ENCODE measurements around the gene UGP2. TPM values are rescaled to one million over a fixed set of nuclear protein-coding genes. Genes with fewer than 3 reads are reported as not detected.

Gene UGP2
- polyA plus RNA-seq, 2 of the 4 experiments (the other 2 are of a cell fraction): 114 to 162 TPM

DNA sequence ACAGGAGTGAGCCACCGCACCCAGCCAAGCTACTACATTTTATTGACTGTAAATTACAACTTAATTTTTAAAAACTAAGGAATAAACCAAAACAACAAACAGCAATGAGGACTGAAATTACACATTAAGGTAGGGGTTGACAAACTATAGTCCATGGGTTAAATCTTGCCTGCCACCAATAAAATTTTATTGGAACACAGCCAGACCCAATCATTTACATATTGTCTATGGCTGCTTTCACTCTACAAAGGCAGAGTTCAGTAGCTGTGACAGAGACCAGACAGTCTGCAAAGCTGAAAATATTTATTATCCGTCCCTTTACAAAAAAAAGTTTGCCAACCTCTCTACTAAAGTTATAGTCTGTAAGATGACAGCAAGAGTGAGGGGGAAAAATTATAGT is 24.3 kb upstream of the UGP2 start (continued):
- TF ChIP-seq, protein P1, sequence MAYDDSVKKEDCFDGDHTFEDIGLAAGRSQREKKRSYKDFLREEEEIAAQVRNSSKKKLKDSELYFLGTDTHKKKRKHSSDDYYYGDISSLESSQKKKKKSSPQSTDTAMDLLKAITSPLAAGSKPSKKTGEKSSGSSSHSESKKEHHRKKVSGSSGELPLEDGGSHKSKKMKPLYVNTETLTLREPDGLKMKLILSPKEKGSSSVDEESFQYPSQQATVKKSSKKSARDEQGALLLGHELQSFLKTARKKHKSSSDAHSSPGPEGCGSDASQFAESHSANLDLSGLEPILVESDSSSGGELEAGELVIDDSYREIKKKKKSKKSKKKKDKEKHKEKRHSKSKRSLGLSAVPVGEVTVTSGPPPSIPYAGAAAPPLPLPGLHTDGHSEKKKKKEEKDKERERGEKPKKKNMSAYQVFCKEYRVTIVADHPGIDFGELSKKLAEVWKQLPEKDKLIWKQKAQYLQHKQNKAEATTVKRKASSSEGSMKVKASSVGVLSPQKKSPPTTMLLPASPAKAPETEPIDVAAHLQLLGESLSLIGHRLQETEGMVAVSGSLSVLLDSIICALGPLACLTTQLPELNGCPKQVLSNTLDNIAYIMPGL (CRISPR knock-in tag; IDR thresholded peaks at IDR 0.05; ENCODE audit: borderline replicate concordance): no peak
- TF ChIP-seq EP300 (IDR thresholded peaks at IDR 0.05): no peak
- no peak for TF ChIP-seq MAFK (IDR thresholded peaks at IDR 0.05; ENCODE audit: partially characterized antibody)
- no peak for TF ChIP-seq FOXS1 (CRISPR knock-in tag; IDR thresholded peaks at IDR 0.05)
- TF ChIP-seq, protein P2, sequence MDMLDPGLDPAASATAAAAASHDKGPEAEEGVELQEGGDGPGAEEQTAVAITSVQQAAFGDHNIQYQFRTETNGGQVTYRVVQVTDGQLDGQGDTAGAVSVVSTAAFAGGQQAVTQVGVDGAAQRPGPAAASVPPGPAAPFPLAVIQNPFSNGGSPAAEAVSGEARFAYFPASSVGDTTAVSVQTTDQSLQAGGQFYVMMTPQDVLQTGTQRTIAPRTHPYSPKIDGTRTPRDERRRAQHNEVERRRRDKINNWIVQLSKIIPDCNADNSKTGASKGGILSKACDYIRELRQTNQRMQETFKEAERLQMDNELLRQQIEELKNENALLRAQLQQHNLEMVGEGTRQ (IDR thresholded peaks at IDR 0.05): no peak

DNA sequence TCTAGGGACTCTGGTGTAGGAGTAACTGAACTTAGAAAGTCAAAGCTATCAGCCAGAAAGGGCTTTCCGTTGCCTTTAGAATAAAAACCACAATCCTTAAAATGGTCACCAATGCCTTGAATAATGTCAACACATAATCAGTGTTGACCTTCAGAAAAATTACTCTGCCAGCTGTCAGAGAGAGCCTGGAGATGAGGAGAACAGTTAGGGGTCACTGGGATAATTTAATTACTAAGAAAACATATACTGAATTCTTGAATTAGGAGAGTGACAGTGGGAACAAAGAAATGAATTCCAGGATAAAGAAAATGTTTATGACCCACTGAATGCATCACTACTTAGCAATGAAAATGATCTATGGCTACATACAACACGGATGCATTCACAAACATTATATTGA is 23.4 kb upstream of the UGP2 start:
- WGBS (ENCODE audit: missing lambda C conversion rate): 71% methylated on average over 2 of the region's 2 CpGs
- CTCF ChIA-PET: no interaction called here
- DNase-seq (ENCODE audit: low read depth in 1 of 2, low spot score in 1 of 2) (no peak), ATAC-seq (no peak), FAIRE-seq (no peak)
- H3K4me2 ChIP-seq: no peak overlapping the region
- TF ChIP-seq RARB (CRISPR knock-in tag; IDR thresholded peaks at IDR 0.05) (no peak), RFX5 (IDR thresholded peaks at IDR 0.05) (no peak), MAZ (IDR thresholded peaks at IDR 0.05; ENCODE audit: borderline replicate concordance, low read depth, low read length) (no peak), CBX2 (IDR thresholded peaks at IDR 0.05; ENCODE audit: borderline replicate concordance, low read depth) (no peak), RCOR1 (IDR thresholded peaks at IDR 0.05; ENCODE audit: low read depth, low read length) (no peak), RAD21 (conservative IDR thresholded peaks at IDR 0.05 in 1 of 2, IDR thresholded peaks at IDR 0.05 in 1 of 2) (no peak), BHLHE40 (IDR thresholded peaks at IDR 0.05; ENCODE audit: low read depth, low read length) (no peak), TP53 (CRISPR knock-in tag; IDR thresholded peaks at IDR 0.05) (no peak), SMC3 (IDR thresholded peaks at IDR 0.05) (no peak), FOXS1 (CRISPR knock-in tag; IDR thresholded peaks at IDR 0.05) (no peak)
- TF ChIP-seq, protein P3, sequence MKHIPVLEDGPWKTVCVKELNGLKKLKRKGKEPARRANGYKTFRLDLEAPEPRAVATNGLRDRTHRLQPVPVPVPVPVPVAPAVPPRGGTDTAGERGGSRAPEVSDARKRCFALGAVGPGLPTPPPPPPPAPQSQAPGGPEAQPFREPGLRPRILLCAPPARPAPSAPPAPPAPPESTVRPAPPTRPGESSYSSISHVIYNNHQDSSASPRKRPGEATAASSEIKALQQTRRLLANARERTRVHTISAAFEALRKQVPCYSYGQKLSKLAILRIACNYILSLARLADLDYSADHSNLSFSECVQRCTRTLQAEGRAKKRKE (CRISPR knock-in tag; IDR thresholded peaks at IDR 0.05; ENCODE audit: low read depth): no peak
- no peak overlapping the region for H3K4me3 ChIP-seq
- no peaks in the 10 kb centered on the region for H3K9me3 ChIP-seq
- no peak overlapping the region for H3K27ac ChIP-seq
- POLR2A ChIA-PET: no interaction called here
- H3K4me1 ChIP-seq: no peaks in the 10 kb centered on the region

DNA sequence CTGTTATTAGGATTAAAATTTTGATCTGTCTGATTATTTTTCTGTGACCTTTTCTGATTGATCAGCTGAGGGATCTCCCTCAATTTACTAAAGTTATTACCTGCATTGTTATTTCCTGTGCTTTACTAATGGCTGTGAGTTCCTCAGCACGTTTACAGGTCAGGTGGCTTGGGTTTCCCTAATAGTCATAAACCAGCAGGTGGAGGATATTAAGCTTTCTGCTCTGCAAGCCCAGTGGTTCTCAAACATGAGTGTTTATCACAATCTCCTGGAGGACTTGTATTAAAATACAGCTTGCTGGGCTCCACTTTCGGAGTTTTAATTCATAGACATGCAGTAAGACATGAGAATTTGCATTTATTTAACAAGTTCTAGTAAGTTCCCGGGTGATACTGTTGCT is 22.4 kb upstream of the UGP2 start:
- ChIA-PET CTCF (interaction anchor here (0.7 to 1.0 kb wide), 2 partner anchors 22 to 30 kb away, joined by 3 to 4 read pairs; partner anchors contain the start of gene UGP2), POLR2A (no interaction called here)
- TF ChIP-seq HOXB5 (CRISPR knock-in tag; IDR thresholded peaks at IDR 0.05) (no peak), CBX2 (IDR thresholded peaks at IDR 0.05; ENCODE audit: borderline replicate concordance, low read depth) (no peak), ZFP36 (IDR thresholded peaks at IDR 0.05; ENCODE audit: borderline replicate concordance, partially characterized antibody) (no peak), HDAC2 (IDR thresholded peaks at IDR 0.05) (no peak), ZNF302 (CRISPR knock-in tag; IDR thresholded peaks at IDR 0.05) (no peak), FOSL2 (IDR thresholded peaks at IDR 0.05) (no peak), FOSL2 (CRISPR knock-in tag; IDR thresholded peaks at IDR 0.05) (no peak), KDM1A (IDR thresholded peaks at IDR 0.05; ENCODE audit: low read depth) (no peak), TFCP2L1 (CRISPR knock-in tag; IDR thresholded peaks at IDR 0.05) (no peak), JUNB (IDR thresholded peaks at IDR 0.05) (no peak)
- TF ChIP-seq, protein P3 (CRISPR knock-in tag; IDR thresholded peaks at IDR 0.05; ENCODE audit: low read depth): no peak
- TF ChIP-seq, protein P4, sequence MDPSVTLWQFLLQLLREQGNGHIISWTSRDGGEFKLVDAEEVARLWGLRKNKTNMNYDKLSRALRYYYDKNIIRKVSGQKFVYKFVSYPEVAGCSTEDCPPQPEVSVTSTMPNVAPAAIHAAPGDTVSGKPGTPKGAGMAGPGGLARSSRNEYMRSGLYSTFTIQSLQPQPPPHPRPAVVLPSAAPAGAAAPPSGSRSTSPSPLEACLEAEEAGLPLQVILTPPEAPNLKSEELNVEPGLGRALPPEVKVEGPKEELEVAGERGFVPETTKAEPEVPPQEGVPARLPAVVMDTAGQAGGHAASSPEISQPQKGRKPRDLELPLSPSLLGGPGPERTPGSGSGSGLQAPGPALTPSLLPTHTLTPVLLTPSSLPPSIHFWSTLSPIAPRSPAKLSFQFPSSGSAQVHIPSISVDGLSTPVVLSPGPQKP (IDR thresholded peaks at IDR 0.05; ENCODE audit: low read depth, low read length): no peak
- TF ChIP-seq, protein P1 (CRISPR knock-in tag; IDR thresholded peaks at IDR 0.05; ENCODE audit: borderline replicate concordance): no peak
- TF ChIP-seq, protein P5, sequence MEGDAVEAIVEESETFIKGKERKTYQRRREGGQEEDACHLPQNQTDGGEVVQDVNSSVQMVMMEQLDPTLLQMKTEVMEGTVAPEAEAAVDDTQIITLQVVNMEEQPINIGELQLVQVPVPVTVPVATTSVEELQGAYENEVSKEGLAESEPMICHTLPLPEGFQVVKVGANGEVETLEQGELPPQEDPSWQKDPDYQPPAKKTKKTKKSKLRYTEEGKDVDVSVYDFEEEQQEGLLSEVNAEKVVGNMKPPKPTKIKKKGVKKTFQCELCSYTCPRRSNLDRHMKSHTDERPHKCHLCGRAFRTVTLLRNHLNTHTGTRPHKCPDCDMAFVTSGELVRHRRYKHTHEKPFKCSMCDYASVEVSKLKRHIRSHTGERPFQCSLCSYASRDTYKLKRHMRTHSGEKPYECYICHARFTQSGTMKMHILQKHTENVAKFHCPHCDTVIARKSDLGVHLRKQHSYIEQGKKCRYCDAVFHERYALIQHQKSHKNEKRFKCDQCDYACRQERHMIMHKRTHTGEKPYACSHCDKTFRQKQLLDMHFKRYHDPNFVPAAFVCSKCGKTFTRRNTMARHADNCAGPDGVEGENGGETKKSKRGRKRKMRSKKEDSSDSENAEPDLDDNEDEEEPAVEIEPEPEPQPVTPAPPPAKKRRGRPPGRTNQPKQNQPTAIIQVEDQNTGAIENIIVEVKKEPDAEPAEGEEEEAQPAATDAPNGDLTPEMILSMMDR (IDR thresholded peaks at IDR 0.05): no peak
- WGBS (ENCODE audit: missing lambda C conversion rate): 29% methylated on average over 3 of the region's 3 CpGs
- Histone ChIP-seq H3K9me3 (no peaks in the 10 kb centered on the region), H3K4me2 (no peak overlapping the region), H3K4me1 (no peaks in the 10 kb centered on the region), H3K4me3 (no peak overlapping the region), H3K27ac (no peak overlapping the region)
- FAIRE-seq (no peak), ATAC-seq (no peak), DNase-seq (ENCODE audit: low read depth in 1 of 2, low spot score in 1 of 2) (no peak)
